Sciatic nerve (tissue), 2 donors: ENCODE data around the gene PREP. TPM values are rescaled to one million over a fixed set of nuclear protein-coding genes. Genes with fewer than 3 reads are reported as not detected.

Experiments used
- ATAC-seq: fragments of 200-7000 bp; cut with Tn5 transposase; one replicate; pipeline ENCODE4 v1.9.1; 2020; ENCODE audit warnings: mild to moderate bottlenecking, moderate library complexity
- DNase-seq: peaks from one replicate; pipeline ENCODE4 v3.0.0-alpha.2; 2020; ENCODE audit warnings: low spot score
- intact Hi-C: fragments of 100-400 bp; cut with DNase I; formaldehyde crosslinking; loops from one replicate; pipeline ENCODE4 v1.14.2; 2022
- total RNA-seq: library from RNA; stranded (reverse); fragmentation: NEBNext Ultra II Directional; extraction: Animal tissue kit (Norgen Biotek cat#: 25700); gene quantifications from one replicate; pipeline ENCODE4 v1.2.1, GENCODE V29; 2021
- donor health status: DM: no; HTN: no; CAD: no.
- donor health status: DM: no; HTN: no; CAD: no.

The PREP gene
- total RNA-seq, 1 donor from 2014 or later, result 19.8 TPM

GRCh38 chr6:105401247-105402089, 1.4 kb downstream of the PREP start:
- DNase-seq (no peak), ATAC-seq (no peak)
- intact Hi-C loops, result loop anchor here (10.0 kb wide), 1 partner anchor 307 kb away; no protein-coding TSS in a partner anchor

GRCh38 chr6:105400501-105400900, 2.4 kb downstream of the PREP start:
- intact Hi-C loops, result loop anchor here (10.0 kb wide), 1 partner anchor 306 kb away; no protein-coding TSS in a partner anchor
- no peak for DNase-seq
- no peak for ATAC-seq

GRCh38 chr6:105398859-105399258, 4.0 kb downstream of the PREP start:
- DNase-seq (no peak), ATAC-seq (no peak)
- intact Hi-C loops, result no loop called here

- no peak for DNase-seq
- intact Hi-C loops, result no loop called here
Measured at GRCh38 chr6:105397987-105398386, 4.9 kb downstream of the PREP start.

GRCh38 chr6:105391705-105392104, 11.2 kb downstream of the PREP start:
- DNase-seq (no peak), ATAC-seq (no peak)
- intact Hi-C loops, result no loop called here

More at GRCh38 chr6:105397987-105398386, 4.9 kb downstream of the PREP start:
- no peak for ATAC-seq

- intact Hi-C loops, result no loop called here
- DNase-seq, result no peak
- ATAC-seq, result no peak
Measured at GRCh38 chr6:105389543-105389942, 13.3 kb downstream of the PREP start.

- intact Hi-C loops, result no loop called here
- ATAC-seq (no peak), DNase-seq (no peak)
Measured at GRCh38 chr6:105388392-105388791, 14.5 kb downstream of the PREP start.

- no peak for DNase-seq
- intact Hi-C loops, result no loop called here
- no peak for ATAC-seq
Measured at GRCh38 chr6:105384004-105384403, 18.9 kb downstream of the PREP start.

GRCh38 chr6:105382958-105383357, 19.9 kb downstream of the PREP start:
- DNase-seq (no peak), ATAC-seq (peak; percentile 68)
- intact Hi-C loops, result no loop called here

- DNase-seq, result no peak
- intact Hi-C loops, result no loop called here
- no peak for ATAC-seq
Measured at GRCh38 chr6:105382496-105382895, 20.4 kb downstream of the PREP start.

- no peak for ATAC-seq
- no peak for DNase-seq
- intact Hi-C loops, result no loop called here
Measured at GRCh38 chr6:105380634-105381033, 22.2 kb downstream of the PREP start.

- DNase-seq, result no peak
- intact Hi-C loops, result no loop called here
- ATAC-seq, result no peak
Measured at GRCh38 chr6:105375797-105376196, 27.1 kb downstream of the PREP start.

GRCh38 chr6:105374010-105374420, 28.9 kb downstream of the PREP start:
- DNase-seq, result no peak
- ATAC-seq, result no peak
- intact Hi-C loops, result no loop called here

GRCh38 chr6:105373481-105373880, 29.4 kb downstream of the PREP start:
- DNase-seq (no peak), ATAC-seq (no peak)
- intact Hi-C loops, result no loop called here

GRCh38 chr6:105372849-105373182, 30.1 kb downstream of the PREP start:
- intact Hi-C loops, result no loop called here
- ATAC-seq, result no peak
- DNase-seq, result no peak

GRCh38 chr6:105372142-105372848, 30.6 kb downstream of the PREP start:
- DNase-seq (no peak), ATAC-seq (no peak)
- intact Hi-C loops, result no loop called here

- no peak for DNase-seq
- intact Hi-C loops, result no loop called here
- no peak for ATAC-seq
Measured at GRCh38 chr6:105370351-105370750, 32.5 kb downstream of the PREP start.

GRCh38 chr6:105369145-105369544, 33.7 kb downstream of the PREP start:
- intact Hi-C loops, result no loop called here
- DNase-seq, result no peak
- ATAC-seq, result no peak

- DNase-seq (no peak), ATAC-seq (no peak)
- intact Hi-C loops, result no loop called here
Measured at GRCh38 chr6:105364243-105364642, 38.6 kb downstream of the PREP start.

- ATAC-seq (no peak), DNase-seq (no peak)
- intact Hi-C loops, result no loop called here
Measured at GRCh38 chr6:105363100-105363754, 39.7 kb downstream of the PREP start.
